ENCODE data around the gene MIP.

GRCh38 chr12:56411781-56412639 is 42.4 kb downstream of the MIP start:
- TF ChIP-seq, protein P1, sequence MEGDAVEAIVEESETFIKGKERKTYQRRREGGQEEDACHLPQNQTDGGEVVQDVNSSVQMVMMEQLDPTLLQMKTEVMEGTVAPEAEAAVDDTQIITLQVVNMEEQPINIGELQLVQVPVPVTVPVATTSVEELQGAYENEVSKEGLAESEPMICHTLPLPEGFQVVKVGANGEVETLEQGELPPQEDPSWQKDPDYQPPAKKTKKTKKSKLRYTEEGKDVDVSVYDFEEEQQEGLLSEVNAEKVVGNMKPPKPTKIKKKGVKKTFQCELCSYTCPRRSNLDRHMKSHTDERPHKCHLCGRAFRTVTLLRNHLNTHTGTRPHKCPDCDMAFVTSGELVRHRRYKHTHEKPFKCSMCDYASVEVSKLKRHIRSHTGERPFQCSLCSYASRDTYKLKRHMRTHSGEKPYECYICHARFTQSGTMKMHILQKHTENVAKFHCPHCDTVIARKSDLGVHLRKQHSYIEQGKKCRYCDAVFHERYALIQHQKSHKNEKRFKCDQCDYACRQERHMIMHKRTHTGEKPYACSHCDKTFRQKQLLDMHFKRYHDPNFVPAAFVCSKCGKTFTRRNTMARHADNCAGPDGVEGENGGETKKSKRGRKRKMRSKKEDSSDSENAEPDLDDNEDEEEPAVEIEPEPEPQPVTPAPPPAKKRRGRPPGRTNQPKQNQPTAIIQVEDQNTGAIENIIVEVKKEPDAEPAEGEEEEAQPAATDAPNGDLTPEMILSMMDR (CRISPR knock-in tag; IDR thresholded peaks at IDR 0.05), result no peak
- no peak for TF ChIP-seq BRCA1 (CRISPR knock-in tag; IDR thresholded peaks at IDR 0.05)
- TF ChIP-seq U2AF2 (IDR thresholded peaks at IDR 0.05; ENCODE audit: low read depth, low read length), result no peak
- TF ChIP-seq NFYB (CRISPR knock-in tag; IDR thresholded peaks at IDR 0.05), result no peak
- TF ChIP-seq ZNF121 (CRISPR knock-in tag; IDR thresholded peaks at IDR 0.05), result no peak
- TF ChIP-seq TBX2 (CRISPR knock-in tag; IDR thresholded peaks at IDR 0.05; ENCODE audit: borderline replicate concordance), result no peak

Measured in HepG2 (cell line).